HepG2 (cell line): ENCODE data around the gene CTNND2. TPM values are rescaled to one million over a fixed set of nuclear protein-coding genes. Genes with fewer than 3 reads are reported as not detected.

Experiments
- ATAC-seq: fragments of 200-7000 bp; cut with Tn5 transposase; 3 replicates; pipeline ENCODE4 v1.9.1; 2020; ENCODE audit warnings: mild to moderate bottlenecking, moderate library complexity
- BruUV-seq: library from RNA; stranded (reverse); fragments of 400-500 nt; replicated peaks from 2 replicates; lab custom pipeline; 2021; lab: Mats Ljungman, UMichigan
- CTCF ChIA-PET: fragments of 300-600 bp; formaldehyde crosslinking; extraction: SDS; loops from one replicate; lab custom pipeline; 2021; ENCODE audit warnings: low total read pairs, inconsistent platforms, low intra/inter-chr PET ratio; lab: Yijun Ruan, JAX
- POLR2A ChIA-PET: fragments of 350-600 bp; sonication (Branson Sonifier 250); formaldehyde crosslinking; loops from one replicate; lab custom pipeline; 2020; ENCODE audit warnings: antibody characterized with exemption, inconsistent platforms; lab: Yijun Ruan, JAX
- DNase-seq: peaks from one replicate; pipeline ENCODE4 v3.0.0-alpha.2; 2015; ENCODE audit warnings: low spot score
- FAIRE-seq: peaks from 3 replicates; lab custom pipeline; 2011; peaks lifted over from hg19 to GRCh38; lab: Jason Lieb, UNC
- H2AFZ ChIP-seq: one replicate; pipeline ENCODE4 v1.6.1; 2011; ENCODE audit warnings: low read length, inconsistent platforms
- H3K27ac ChIP-seq: fragments of 300-600 bp; 3 replicates; pipeline ENCODE4 v1.8.0; 2011; ENCODE audit warnings: mixed run types, mild to moderate bottlenecking, mixed read lengths, low read length, inconsistent platforms; ENCODE audit not compliant: insufficient read depth; ENCODE audit errors: extremely low read length
- H3K27me3 ChIP-seq, 2 experiments: fragments of 200-600 bp in 1 of 2; 2 replicates in 1 of 2; 3 replicates in 1 of 2; pipeline versions ENCODE4 v1.6.0 to v1.8.0; 2011; ENCODE audit warnings: low read length in 2 of 2, mild to moderate bottlenecking in 2 of 2, moderate library complexity in 2 of 2, inconsistent platforms in 1 of 2; ENCODE audit not compliant: insufficient read depth in 2 of 2, control insufficient read depth in 1 of 2
- H3K36me3 ChIP-seq, 2 experiments: fragments of 200-600 bp in 1 of 2; replicated peaks in 1 of 2; 2 replicates in 1 of 2; 3 replicates in 1 of 2; pipeline versions ENCODE4 v1.5.1 to v1.8.0; 2011; ENCODE audit warnings: low read length in 2 of 2, inconsistent platforms in 1 of 2; ENCODE audit not compliant: insufficient read depth in 2 of 2, control insufficient read depth in 1 of 2
- H3K4me1 ChIP-seq: 2 replicates; pipeline ENCODE4 v1.5.1; 2012; ENCODE audit warnings: low read length, inconsistent platforms; ENCODE audit not compliant: insufficient read depth
- H3K4me2 ChIP-seq: 2 replicates; pipeline ENCODE4 v1.6.0; 2011; ENCODE audit warnings: low read depth, low read length, inconsistent platforms
- H3K4me3 ChIP-seq, 3 experiments: fragments of 200-600 bp in 1 of 3; sonication (generic), shearing (Covaris generic) in 1 of 3; replicated peaks in 1 of 3; 2 replicates each; pipeline ENCODE4 v1.5.1; 2011 to 2016; ENCODE audit warnings: low read length in 3 of 3, inconsistent platforms in 2 of 3, low read depth in 2 of 3, mild to moderate bottlenecking in 2 of 3, control low read depth in 1 of 3, mixed read lengths in 1 of 3; ENCODE audit not compliant: insufficient read depth in 1 of 3
- H3K79me2 ChIP-seq: one replicate; pipeline ENCODE4 v1.6.1; 2011; ENCODE audit warnings: low read length, inconsistent platforms; ENCODE audit not compliant: insufficient read depth
- H3K9ac ChIP-seq: 2 replicates; pipeline ENCODE4 v1.6.0; 2011; ENCODE audit warnings: mild to moderate bottlenecking, low read depth, low read length, inconsistent platforms; ENCODE audit not compliant: insufficient read depth
- H3K9me3 ChIP-seq: 2 replicates; pipeline ENCODE4 v1.5.1; 2012; ENCODE audit warnings: mild to moderate bottlenecking, low read length
- H4K20me1 ChIP-seq: 2 replicates; pipeline ENCODE4 v1.6.0; 2011; ENCODE audit warnings: inconsistent platforms, mild to moderate bottlenecking, low read length, moderate library complexity; ENCODE audit not compliant: insufficient read depth
- FOXK1 ChIP-seq: sonication (generic); formaldehyde crosslinking; IDR thresholded peaks from 2 replicates; pipeline ENCODE4 v1.4.0; 2020; ENCODE audit warnings: low read depth, missing genetic modification reagents, borderline replicate concordance
- GMEB1 ChIP-seq: sonication (generic); formaldehyde crosslinking; IDR thresholded peaks from 2 replicates; pipeline ENCODE4 v1.5.1; 2020; ENCODE audit warnings: missing genetic modification reagents, mild to moderate bottlenecking, borderline replicate concordance
- HNRNPK ChIP-seq: fragments of 200-400 bp; formaldehyde crosslinking; IDR thresholded peaks from 2 replicates; pipeline ENCODE4 v1.6.1; 2018; ENCODE audit warnings: low read length, low read depth, moderate library complexity, mild to moderate bottlenecking; ENCODE audit not compliant: poor library complexity, severe bottlenecking
- NFE2L2 ChIP-seq: fragments of 150-350 bp; IDR thresholded peaks from 2 replicates; pipeline ENCODE4 v1.6.1; 2014; ENCODE audit warnings: low read length
- NR3C1 ChIP-seq: sonication (generic); formaldehyde crosslinking; IDR thresholded peaks from 2 replicates; pipeline ENCODE4 v1.4.0; 2020; ENCODE audit warnings: missing genetic modification reagents
- TARDBP ChIP-seq: sonication (generic); formaldehyde crosslinking; IDR thresholded peaks from 2 replicates; pipeline ENCODE4 v1.8.0; 2022; ENCODE audit warnings: mild to moderate bottlenecking, missing genetic modification reagents
- WGBS: methylation state at CpG from one replicate; pipeline ENCODE4 v1.1.6; 2017; ENCODE audit warnings: low lambda C conversion rate; 5-methylcytosine and 5-hydroxymethylcytosine counted together
- in situ Hi-C: cut with HindIII; loops from 2 replicates; pipeline ENCODE4 v1.10.0; 2017; ENCODE audit warnings: low pct_unique_long_range_greater_than_20kb; ENCODE audit not compliant: extremely low pct_ligation_motif_present
- intact Hi-C: fragments of 100-400 bp; cut with micrococcal nuclease; formaldehyde crosslinking; loops from one replicate; pipeline ENCODE4 v1.10.0; 2022; ENCODE audit not compliant: unreplicated experiment
- polyA plus RNA-seq, 8 experiments: library from polyadenylated mRNA; depleted of rRNA in 3 of 8; stranded (reverse) in 7 of 8; unstranded in 1 of 8; fragments of >200 nt; fragmentation: Illumina TruSeq in 4 of 8; extraction: Trizol in 4 of 8; gene quantifications; 2 replicates each; pipeline versions ENCODE4 v1.2.1 to v1.2.3, GENCODE V29; 2011 to 2016; ENCODE audit warnings: low read depth in 4 of 8, missing spikeins in 1 of 8, mixed read lengths in 1 of 8; ENCODE audit not compliant: insufficient read depth in 1 of 8
- total RNA-seq, 5 experiments: library from RNA; depleted of rRNA; stranded (reverse); fragments of >200 nt; fragmentation: Illumina TruSeq; extraction: Trizol; gene quantifications; 2 replicates each; pipeline ENCODE4 v1.2.3, GENCODE V29; 2016; ENCODE audit warnings: low read depth in 1 of 5
- TF ChIP-seq, protein P1 (sequence below): sonication (generic); formaldehyde crosslinking; IDR thresholded peaks from 2 replicates; pipeline ENCODE4 v1.4.0; 2020; ENCODE audit warnings: mild to moderate bottlenecking, missing genetic modification reagents
- TF ChIP-seq, protein P2 (sequence below): sonication (generic); formaldehyde crosslinking; IDR thresholded peaks from 2 replicates; pipeline ENCODE4 v1.4.0; 2020; ENCODE audit warnings: low read depth, mild to moderate bottlenecking, missing genetic modification reagents

CTNND2 gene
- total and polyA plus RNA-seq, 2 of the 13 experiments (the other 11 are each of a cell fraction or from before 2014, with no cell fraction given): not detected

- no TSS peak for BruUV-seq
- WGBS: 38% methylated on average over 11 of the region's 11 CpGs
- intact Hi-C loops (no loop called here), in situ Hi-C loops (no loop called here)
- Histone ChIP-seq H2AFZ (no peak overlapping the region), H3K27me3 (no peaks in the 10 kb centered on the region; a peak in 1 of 5 replicates), H3K79me2 (no peaks in the 10 kb centered on the region), H3K9me3 (no peaks in the 10 kb centered on the region), H3K4me1 (peaks cover 11% of the 10 kb centered on the region), H3K4me3 (no peak overlapping the region), H3K27ac (no peak overlapping the region), H3K9ac (no peak overlapping the region), H4K20me1 (no peaks in the 10 kb centered on the region), H3K4me2 (no peak overlapping the region), H3K36me3 (no peaks in the 10 kb centered on the region)
- ATAC-seq (no peak), DNase-seq (no peak), FAIRE-seq (no peak)
- ChIA-PET CTCF (no interaction called here), POLR2A (no interaction called here)
- TF ChIP-seq NFE2L2 (no peak), HNRNPK (no peak), TARDBP (no peak), GMEB1 (no peak), NR3C1 (CRISPR knock-in tag) (no peak), FOXK1 (CRISPR knock-in tag) (no peak)
- TF ChIP-seq, protein P1, sequence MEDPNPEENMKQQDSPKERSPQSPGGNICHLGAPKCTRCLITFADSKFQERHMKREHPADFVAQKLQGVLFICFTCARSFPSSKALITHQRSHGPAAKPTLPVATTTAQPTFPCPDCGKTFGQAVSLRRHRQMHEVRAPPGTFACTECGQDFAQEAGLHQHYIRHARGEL (CRISPR knock-in tag): no peak
- TF ChIP-seq, protein P2, sequence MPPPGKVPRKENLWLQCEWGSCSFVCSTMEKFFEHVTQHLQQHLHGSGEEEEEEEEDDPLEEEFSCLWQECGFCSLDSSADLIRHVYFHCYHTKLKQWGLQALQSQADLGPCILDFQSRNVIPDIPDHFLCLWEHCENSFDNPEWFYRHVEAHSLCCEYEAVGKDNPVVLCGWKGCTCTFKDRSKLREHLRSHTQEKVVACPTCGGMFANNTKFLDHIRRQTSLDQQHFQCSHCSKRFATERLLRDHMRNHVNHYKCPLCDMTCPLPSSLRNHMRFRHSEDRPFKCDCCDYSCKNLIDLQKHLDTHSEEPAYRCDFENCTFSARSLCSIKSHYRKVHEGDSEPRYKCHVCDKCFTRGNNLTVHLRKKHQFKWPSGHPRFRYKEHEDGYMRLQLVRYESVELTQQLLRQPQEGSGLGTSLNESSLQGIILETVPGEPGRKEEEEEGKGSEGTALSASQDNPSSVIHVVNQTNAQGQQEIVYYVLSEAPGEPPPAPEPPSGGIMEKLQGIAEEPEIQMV (CRISPR knock-in tag): no peak
These were observed 389.4 kb downstream of the CTNND2 start for GRCh38 chr5:11514705-11515432.
